Caco-2 (cell line): ENCODE data around the gene MOSPD3. TPM values are rescaled to one million over a fixed set of nuclear protein-coding genes. Genes with fewer than 3 reads are reported as not detected.

ENCODE experiments used
- BruUV-seq: library from RNA; stranded (reverse); fragments of 400-500 nt; replicated peaks from 2 replicates; lab custom pipeline; 2021; lab: Mats Ljungman, UMichigan
- CTCF ChIA-PET: fragments of 300-600 bp; sonication (Branson Sonifier 250); formaldehyde crosslinking; loops from one replicate; lab custom pipeline; 2022; ENCODE audit warnings: antibody characterized with exemption; lab: Charles Lee
- POLR2A ChIA-PET: fragments of 300-600 bp; sonication (Branson Sonifier 250); formaldehyde crosslinking; loops from one replicate; lab custom pipeline; 2022; ENCODE audit warnings: antibody characterized with exemption; lab: Charles Lee
- DNase-seq, 2 experiments: peaks; one replicate each; pipeline versions ENCODE4 v3.0.0 to v3.0.0-alpha.2; 2020 to 2022
- H3K27me3 ChIP-seq: replicated peaks from 2 replicates; pipeline ENCODE4 v1.6.0; 2011; ENCODE audit warnings: low read length; ENCODE audit not compliant: control insufficient read depth, insufficient read depth
- H3K36me3 ChIP-seq: 2 replicates; pipeline ENCODE4 v1.5.1; 2011; ENCODE audit warnings: low read length; ENCODE audit not compliant: control insufficient read depth, insufficient read depth
- H3K4me1 ChIP-seq: fragments of 250-450 bp; sonication (Bioruptor Pico); 2 replicates; pipeline ENCODE4 v1.5.1; 2020; ENCODE audit warnings: mild to moderate bottlenecking
- H3K4me3 ChIP-seq: 2 replicates; pipeline ENCODE4 v1.5.1; 2011; ENCODE audit warnings: low read depth, mild to moderate bottlenecking, control low read depth, low read length
- H3K9me3 ChIP-seq: fragments of 250-450 bp; sonication (Bioruptor Pico); 2 replicates; pipeline ENCODE4 v1.5.1; 2020; ENCODE audit warnings: mild to moderate bottlenecking, moderate library complexity
- H3K27ac Mint-ChIP-seq: one replicate; pipeline ENCODE4 v1.8.0; 2022; ENCODE audit warnings: mixed read lengths; ENCODE audit not compliant: unreplicated experiment
- H3K27me3 Mint-ChIP-seq: one replicate; pipeline ENCODE4 v1.8.0; 2022; ENCODE audit warnings: mixed read lengths; ENCODE audit not compliant: insufficient read depth, unreplicated experiment
- H3K36me3 Mint-ChIP-seq: one replicate; pipeline ENCODE4 v1.8.0; 2022; ENCODE audit warnings: mild to moderate bottlenecking, mixed read lengths; ENCODE audit not compliant: insufficient read depth, unreplicated experiment
- H3K4me1 Mint-ChIP-seq: one replicate; pipeline ENCODE4 v1.8.0; 2022; ENCODE audit warnings: low read depth, mixed read lengths; ENCODE audit not compliant: unreplicated experiment
- H3K4me3 Mint-ChIP-seq: one replicate; pipeline ENCODE4 v1.8.0; 2022; ENCODE audit warnings: mild to moderate bottlenecking, moderate library complexity, mixed read lengths; ENCODE audit not compliant: unreplicated experiment
- H3K9me3 Mint-ChIP-seq: one replicate; pipeline ENCODE4 v1.8.0; 2022; ENCODE audit warnings: mixed read lengths; ENCODE audit not compliant: unreplicated experiment
- intact Hi-C: fragments of 100-400 bp; cut with micrococcal nuclease; formaldehyde crosslinking; loops from one replicate; pipeline ENCODE4 v1.10.0; 2022; ENCODE audit not compliant: unreplicated experiment
- total RNA-seq: library from RNA; stranded (reverse); gene quantifications from 2 replicates; pipeline ENCODE4 v1.2.3, GENCODE V29; 2022
- TF ChIP-seq, protein P1 (sequence below), 2 experiments: fragments of 200-600 bp in 1 of 2; IDR thresholded peaks; 1 replicate in 1 of 2; 2 replicates in 1 of 2; pipeline versions ENCODE4 v1.5.1 to v1.8.0; 2011 to 2022; ENCODE audit warnings: antibody characterized with exemption in 1 of 2, control low read depth in 1 of 2, inconsistent platforms in 1 of 2, low read depth in 1 of 2, low read length in 1 of 2, mild to moderate bottlenecking in 1 of 2, moderate library complexity in 1 of 2; ENCODE audit not compliant: insufficient read depth in 1 of 2, severe bottlenecking in 1 of 2, unreplicated experiment in 1 of 2

The MOSPD3 gene
- total RNA-seq, 1 experiment from 2014 or later = 24.7 TPM

DNA sequence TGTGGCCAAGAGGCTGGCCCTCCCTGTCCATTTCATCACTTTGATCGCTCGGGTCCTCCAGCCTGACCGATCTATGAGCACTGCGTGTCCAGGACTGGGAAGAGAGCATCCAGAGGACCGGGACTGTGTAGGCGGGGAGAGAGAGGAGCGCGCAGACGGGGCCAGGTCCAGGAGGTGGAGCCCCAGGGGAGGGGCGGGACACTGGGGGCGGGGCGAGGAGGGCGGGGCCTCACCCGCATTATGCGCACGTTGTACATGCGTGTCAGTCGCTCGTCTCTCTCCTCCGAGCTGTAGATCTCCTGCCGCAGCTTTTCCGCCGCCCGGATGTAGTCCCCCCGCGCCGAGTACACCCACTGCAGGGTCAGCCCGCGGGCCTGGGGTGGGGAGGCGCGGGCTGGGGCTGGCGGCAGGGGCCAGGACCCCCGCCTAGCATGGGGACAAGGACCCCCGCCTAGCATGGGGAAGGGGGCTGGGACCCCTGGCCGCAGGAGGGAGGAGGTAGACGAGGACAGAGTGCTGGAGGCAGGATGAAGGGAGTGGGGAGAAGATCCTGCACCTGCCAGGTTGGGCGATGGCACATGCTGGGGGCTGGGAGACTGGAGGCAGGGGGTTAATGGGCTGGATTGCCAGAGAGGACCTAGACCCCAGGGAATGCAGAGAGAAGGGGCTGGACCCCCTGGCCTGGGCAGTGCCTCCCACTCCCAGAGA, 14.3 kb downstream of the MOSPD3 start:
- H3K9me3 Mint-ChIP-seq = no peaks in the 10 kb centered on the region
- peaks cover 7% of the 10 kb centered on the region for H3K36me3 Mint-ChIP-seq
- CTCF ChIA-PET = interaction anchor here (1.8 kb wide), 1 partner anchor 14 kb away, joined by 3 read pairs; the partner anchor contains the start of gene MOSPD3
- no peaks in the 10 kb centered on the region for H3K4me1 ChIP-seq
- no peak overlapping the region for H3K4me3 Mint-ChIP-seq
- H3K36me3 ChIP-seq = no peaks in the 10 kb centered on the region
- peaks cover 4% of the 10 kb centered on the region for H3K4me1 Mint-ChIP-seq
- H3K9me3 ChIP-seq = no peaks in the 10 kb centered on the region
- TF ChIP-seq, protein P1, sequence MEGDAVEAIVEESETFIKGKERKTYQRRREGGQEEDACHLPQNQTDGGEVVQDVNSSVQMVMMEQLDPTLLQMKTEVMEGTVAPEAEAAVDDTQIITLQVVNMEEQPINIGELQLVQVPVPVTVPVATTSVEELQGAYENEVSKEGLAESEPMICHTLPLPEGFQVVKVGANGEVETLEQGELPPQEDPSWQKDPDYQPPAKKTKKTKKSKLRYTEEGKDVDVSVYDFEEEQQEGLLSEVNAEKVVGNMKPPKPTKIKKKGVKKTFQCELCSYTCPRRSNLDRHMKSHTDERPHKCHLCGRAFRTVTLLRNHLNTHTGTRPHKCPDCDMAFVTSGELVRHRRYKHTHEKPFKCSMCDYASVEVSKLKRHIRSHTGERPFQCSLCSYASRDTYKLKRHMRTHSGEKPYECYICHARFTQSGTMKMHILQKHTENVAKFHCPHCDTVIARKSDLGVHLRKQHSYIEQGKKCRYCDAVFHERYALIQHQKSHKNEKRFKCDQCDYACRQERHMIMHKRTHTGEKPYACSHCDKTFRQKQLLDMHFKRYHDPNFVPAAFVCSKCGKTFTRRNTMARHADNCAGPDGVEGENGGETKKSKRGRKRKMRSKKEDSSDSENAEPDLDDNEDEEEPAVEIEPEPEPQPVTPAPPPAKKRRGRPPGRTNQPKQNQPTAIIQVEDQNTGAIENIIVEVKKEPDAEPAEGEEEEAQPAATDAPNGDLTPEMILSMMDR (IDR thresholded peaks at IDR 0.05; ENCODE audit: insufficient read depth in 1 of 2, low read depth in 1 of 2, low read length in 1 of 2, severe bottlenecking in 1 of 2, unreplicated experiment in 1 of 2) = no peak
- H3K27ac Mint-ChIP-seq = no peak overlapping the region
- peak; percentile 55 to 77 for DNase-seq
- H3K27me3 Mint-ChIP-seq = no peaks in the 10 kb centered on the region
- POLR2A ChIA-PET = no interaction called here
- H3K4me3 ChIP-seq = peak overlapping the region; percentile 12
- BruUV-seq = no TSS peak
- intact Hi-C loops = no loop called here
- H3K27me3 ChIP-seq = no peaks in the 10 kb centered on the region

- H3K27ac Mint-ChIP-seq = no peak overlapping the region
- no peak for DNase-seq
- BruUV-seq = no TSS peak
- no peak overlapping the region for H3K4me3 Mint-ChIP-seq
- no peaks in the 10 kb centered on the region for H3K4me1 Mint-ChIP-seq
- Histone ChIP-seq H3K4me1 (no peaks in the 10 kb centered on the region), H3K36me3 (no peaks in the 10 kb centered on the region), H3K4me3 (no peak overlapping the region), H3K9me3 (no peaks in the 10 kb centered on the region), H3K27me3 (no peaks in the 10 kb centered on the region)
- POLR2A ChIA-PET = no interaction called here
- intact Hi-C loops = no loop called here
- H3K9me3 Mint-ChIP-seq = no peaks in the 10 kb centered on the region
- no peaks in the 10 kb centered on the region for H3K27me3 Mint-ChIP-seq
- TF ChIP-seq, protein P1 (IDR thresholded peaks at IDR 0.05; ENCODE audit: insufficient read depth in 1 of 2, low read depth in 1 of 2, low read length in 1 of 2, severe bottlenecking in 1 of 2, unreplicated experiment in 1 of 2) = no peak
- peaks cover 7% of the 10 kb centered on the region for H3K36me3 Mint-ChIP-seq
- CTCF ChIA-PET = interaction anchor here (1.8 kb wide), 1 partner anchor 15 kb away, joined by 3 read pairs; the partner anchor contains the start of gene MOSPD3
These were observed 14.9 kb downstream of the MOSPD3 start for GRCh38 chr7:100627238-100627549.

DNA sequence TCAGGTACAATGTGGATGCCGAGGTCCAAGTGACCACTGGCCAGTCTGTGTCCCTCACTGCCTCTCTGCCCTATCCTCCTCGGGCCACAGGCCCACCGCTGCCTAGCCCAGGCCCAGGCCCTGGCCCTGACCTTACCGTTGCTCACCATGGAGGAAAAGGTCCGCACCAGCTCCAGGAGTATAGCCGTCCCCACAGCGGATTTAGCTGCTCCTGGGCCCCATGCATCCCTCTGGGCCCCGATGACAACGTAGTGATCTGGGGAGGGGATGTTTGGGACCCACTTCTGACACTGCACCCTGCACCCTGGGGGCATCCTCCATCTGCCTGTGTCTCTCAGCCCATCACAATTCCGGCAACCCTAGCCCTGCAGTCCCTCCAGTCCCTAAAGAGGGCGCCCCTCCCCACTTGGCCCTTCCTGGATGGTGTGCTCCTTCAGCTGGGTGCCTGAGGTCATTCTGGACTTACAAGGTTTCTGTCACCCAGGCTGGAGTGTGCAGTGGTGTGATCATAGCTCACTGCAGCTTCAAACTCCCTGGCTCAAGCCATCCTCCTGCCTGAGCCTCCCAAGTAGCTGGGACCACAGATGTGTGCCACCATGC, 16.9 kb downstream of the MOSPD3 start:
- H3K36me3 Mint-ChIP-seq = peaks cover 20% of the 10 kb centered on the region
- no peaks in the 10 kb centered on the region for H3K9me3 Mint-ChIP-seq
- ChIA-PET POLR2A (interaction anchor here (0.6 to 0.7 kb wide), 2 partner anchors 17 to 22 kb away, joined by 4 to 5 read pairs; partner anchors contain the start of gene MOSPD3), CTCF (interaction anchor here (0.6 to 1.9 kb wide), 7 partner anchors 15 to 145 kb away, joined by 3 to 5 read pairs (median 4); partner anchors contain the start of genes FBXO24, GNB2, MOSPD3 and POP7)
- no peak overlapping the region for H3K4me3 Mint-ChIP-seq
- no peaks in the 10 kb centered on the region for H3K36me3 ChIP-seq
- no peaks in the 10 kb centered on the region for H3K4me1 Mint-ChIP-seq
- TF ChIP-seq, protein P1 (IDR thresholded peaks at IDR 0.05; ENCODE audit: insufficient read depth in 1 of 2, low read depth in 1 of 2, low read length in 1 of 2, severe bottlenecking in 1 of 2, unreplicated experiment in 1 of 2) = peak; percentile 53 to 59
- no peak overlapping the region for H3K27ac Mint-ChIP-seq
- intact Hi-C loops = no loop called here
- DNase-seq = peak in 1 of 2 experiments; percentile 74
- BruUV-seq = no TSS peak
- no peaks in the 10 kb centered on the region for H3K9me3 ChIP-seq
- no peaks in the 10 kb centered on the region for H3K27me3 Mint-ChIP-seq
- H3K27me3 ChIP-seq = no peaks in the 10 kb centered on the region
- H3K4me1 ChIP-seq = no peaks in the 10 kb centered on the region
- no peak overlapping the region for H3K4me3 ChIP-seq
